ENCODE measurements around the gene LRMDA.
"Not testable (repeated sequence)": the region's sequence is repeated elsewhere in the genome, so short reads cannot be mapped to it uniquely, and the experiment has no call there.

Gene LRMDA

DNA sequence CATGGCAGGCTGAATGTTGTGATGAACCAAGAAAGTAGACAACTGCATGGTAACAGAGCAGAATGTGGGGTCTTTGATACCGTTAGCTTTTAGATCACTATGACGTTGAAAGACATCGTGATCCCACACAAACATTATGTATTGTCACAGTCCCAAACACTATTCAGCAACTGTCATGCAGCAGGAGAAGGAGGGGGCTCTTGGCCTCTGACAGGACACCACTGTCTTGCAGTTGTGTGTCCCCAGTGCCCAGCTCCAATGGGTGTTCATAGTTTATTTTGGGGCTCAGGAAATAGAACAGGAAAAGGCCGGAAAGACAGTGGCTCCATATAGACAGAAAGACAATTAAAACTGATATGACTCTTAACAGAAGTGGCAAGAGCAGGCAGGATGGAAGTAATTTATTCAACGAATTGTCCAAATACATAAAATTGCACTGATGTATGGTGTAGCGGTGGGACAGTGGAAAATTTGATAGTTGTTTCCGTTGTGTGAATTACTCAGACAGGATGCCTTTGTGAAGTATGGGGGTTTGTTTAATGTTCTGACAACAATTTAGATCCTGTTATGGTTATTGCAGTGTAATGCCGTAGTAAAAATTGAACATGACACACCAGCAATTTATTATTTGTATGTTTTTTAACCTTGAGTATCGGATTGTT, 292.0 kb downstream of the LRMDA start:
- DNase-seq, result no peak

DNA sequence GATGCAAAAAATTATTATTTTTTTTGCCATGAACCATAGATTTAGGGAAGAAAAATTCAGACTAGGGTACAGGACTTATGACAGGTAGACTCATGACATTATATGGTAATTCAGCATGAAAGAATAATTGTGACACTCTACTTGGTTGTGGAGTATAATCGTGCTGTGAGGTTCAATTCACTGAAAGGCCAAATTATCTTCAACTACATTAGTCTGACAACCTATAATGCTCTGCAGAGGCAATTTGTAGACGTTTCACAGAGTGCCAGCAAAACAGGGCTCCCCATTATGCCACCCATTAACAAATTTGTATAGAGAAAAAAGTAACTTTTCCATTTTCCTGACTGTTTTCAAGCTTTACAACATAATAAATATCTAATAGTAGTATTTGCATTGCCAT, 292.6 kb downstream of the LRMDA start:
- DNase-seq, result no peak

DNA sequence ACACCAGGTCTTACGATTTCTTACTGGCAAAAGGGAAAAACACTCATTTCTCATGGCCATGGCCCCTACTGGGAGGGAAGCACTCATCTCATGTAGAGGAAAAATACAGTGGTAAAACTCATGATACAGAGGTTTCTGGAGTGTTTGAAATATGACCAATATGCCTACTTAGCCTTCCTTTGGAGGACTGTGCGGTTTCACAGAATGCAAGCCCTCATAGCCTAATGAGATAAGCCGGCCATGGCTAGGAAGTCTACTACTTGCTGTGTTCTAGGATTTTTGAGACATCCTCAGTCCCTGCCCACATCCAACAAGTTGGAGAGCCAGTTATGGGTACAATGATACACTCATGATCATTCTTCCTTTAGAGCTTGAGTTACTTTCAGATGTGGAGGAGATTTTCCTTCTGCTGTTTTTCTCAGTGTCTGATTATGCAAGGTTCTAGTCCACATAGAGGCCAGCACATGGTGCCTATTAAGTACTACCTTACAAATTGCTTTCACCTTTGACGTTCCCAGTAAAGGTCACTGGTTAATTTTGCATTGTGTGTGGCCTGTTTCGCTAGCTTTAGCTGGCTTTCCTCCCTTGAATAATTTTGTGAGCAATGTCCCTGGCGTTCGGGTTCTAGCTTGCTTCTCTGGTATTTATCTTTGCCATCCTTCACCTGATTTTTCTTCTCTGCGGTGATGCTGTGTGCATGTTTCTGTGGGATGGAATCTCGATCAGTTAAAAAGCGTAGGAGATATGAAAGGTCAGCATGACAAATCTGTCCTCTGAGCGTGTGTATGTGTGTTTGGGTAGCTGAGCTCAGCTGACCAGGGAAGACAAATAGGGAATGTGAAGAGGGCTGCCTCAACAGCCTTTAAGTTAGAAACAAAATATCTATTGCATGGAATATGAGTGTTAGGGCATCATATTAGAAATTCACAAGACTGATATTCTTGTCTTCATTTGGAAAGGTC, 295.4 kb downstream of the LRMDA start:
- no peak for DNase-seq

DNA sequence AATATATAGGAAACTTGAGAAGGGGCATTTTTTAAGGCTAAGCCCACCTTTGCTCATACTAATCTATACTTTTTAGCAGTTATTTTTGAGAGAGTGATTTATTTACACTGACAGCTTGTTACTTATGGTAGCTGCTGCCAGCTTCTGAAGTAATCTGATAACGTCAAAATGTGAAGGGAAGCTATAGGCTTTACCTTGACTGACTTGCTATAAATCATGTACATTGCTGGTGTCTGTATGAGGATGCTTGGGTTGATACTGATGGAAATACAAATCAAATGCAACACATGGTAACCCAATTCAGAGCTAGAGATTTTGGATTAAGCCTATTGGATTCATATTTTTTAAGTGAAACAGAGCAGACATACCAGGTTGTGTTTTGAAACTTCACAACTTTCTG, 299.4 kb downstream of the LRMDA start:
- no peak for DNase-seq

GRCh38 chr10:75733135-75733890, 301.9 kb downstream of the LRMDA start:
- no peak for DNase-seq

- no peak for DNase-seq
Observed at GRCh38 chr10:75736151-75736640, 304.8 kb downstream of the LRMDA start.

DNA sequence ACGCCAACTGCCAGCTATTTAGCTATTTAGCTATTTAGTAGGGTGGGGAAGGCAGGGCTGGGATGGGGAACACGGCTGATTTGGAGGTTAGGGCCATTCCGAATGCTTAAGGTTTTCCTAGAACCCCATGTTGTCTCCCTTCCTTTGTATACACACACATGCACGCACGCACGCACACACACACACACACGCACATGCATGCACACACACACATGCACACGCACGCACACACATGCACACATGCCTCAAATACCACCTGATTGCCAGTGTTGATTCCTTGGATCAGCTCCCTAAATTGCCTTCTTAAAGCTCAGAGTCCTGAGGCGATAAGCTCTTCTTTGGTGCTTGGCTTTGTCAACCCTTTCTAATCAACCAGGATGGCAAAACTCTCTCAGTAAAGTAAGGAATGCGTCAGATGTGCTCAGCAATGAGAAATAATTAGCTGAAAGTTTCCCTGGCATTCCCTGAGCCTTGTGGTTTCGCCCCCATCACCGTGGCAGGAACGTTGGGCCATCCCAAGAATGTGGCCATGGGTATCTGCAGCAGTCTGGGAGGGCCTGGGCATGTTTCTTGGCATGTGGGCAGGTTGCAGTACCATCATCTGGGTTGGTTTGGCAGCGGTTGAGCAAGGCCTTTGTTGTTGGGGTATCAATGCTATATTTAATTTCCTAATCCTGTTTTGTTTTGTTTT, 305.6 kb downstream of the LRMDA start:
- no peak for DNase-seq

DNA sequence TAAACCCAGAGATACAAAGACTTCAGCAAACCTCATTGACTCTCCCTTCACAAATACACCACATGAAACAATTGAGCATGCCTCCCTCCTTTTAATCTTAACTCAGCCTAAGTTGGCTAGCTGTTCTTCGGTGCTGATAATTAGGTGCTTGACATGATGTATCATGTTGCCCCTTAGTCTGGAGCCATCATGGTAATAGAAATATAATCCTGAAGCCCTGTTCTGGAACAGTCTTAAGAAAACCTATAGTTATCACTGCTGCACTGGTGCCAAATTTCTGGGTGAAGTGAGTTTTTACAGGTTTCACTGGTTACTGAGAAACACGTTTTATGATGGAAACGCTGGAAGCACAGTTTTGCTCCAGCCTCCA, 306.1 kb downstream of the LRMDA start:
- DNase-seq, result no peak

DNA sequence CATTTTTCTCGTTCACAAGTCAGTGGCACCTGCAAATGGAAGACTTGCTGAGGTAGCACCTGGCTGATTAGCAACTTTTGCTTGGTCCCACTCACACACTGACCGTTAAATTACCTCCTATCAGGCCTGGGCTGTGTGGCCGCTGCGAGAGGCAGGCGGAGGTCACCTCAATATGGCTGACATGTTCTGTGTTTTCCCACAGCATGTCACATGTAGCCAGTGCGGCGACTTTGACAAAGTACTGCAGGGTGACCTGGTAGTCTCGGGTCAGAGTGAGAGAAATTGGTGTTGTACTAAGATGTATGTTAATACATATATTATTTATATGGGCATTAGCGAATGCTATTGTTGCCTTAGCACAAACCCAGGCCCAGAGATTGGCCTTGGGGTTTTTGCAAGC, 307.5 kb downstream of the LRMDA start:
- DNase-seq, result no peak

GRCh38 chr10:75739414-75740143, 308.2 kb downstream of the LRMDA start:
- no peak for DNase-seq

DNA sequence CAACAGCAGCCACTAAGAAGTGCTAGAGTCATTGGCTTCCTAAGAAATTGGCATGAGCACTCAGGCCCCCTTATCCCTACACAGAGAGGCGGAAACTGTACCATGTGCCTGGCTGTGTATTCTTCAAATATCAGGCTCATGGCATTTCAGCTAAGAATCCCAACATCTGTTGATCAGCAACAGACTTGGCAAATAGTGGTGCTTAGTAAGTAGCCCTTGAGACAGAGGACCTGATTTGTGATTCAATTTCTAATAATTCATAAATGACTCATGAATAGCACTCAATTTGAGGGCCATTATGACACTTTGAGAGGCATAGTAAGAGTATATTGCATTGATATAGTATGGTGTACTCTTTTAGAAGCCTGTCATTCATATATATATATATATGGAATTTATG, 309.1 kb downstream of the LRMDA start:
- no peak for DNase-seq

DNA sequence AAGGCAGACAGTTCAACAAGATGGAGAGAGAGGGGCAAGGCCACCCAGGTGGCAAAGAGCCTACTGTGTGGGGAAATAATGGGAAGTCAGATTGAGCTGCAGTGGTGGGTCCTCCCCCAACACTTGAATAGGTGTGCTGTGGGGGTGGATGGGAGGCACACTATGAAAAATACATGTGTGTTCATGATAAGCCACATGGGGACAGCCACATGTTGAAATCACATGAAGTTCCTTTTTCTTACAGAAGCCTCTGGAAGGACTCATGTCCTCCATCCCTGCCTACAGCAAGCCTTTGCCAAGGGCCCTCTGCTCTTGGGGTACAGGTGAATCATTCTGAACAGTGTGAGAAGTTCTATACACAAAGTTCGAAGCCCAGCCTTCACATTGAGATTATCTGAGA, 310.9 kb downstream of the LRMDA start:
- no peak for DNase-seq

DNA sequence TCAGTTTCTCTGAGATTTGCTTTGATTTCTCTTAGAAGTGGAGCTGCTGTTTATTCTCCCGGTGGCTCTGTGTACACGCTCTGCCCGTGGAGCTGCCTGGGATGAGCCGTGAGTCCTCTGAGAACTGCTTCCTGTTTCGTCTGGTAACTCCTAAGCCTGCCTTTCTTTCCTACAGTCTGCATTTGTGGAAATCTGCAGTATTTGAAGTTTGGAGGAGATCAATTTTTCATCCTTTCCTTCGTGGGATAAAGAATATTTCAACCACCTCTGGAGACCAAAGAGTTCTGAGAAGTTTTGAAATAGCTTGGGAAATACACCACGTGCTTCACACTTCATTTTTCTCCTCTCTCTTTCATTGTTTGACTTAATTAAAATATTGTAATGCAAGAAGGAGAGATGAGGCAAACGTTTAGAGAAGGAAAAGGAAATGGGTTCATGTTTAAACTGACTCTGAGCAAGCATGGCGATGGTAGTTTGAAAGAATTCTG, 311.9 kb downstream of the LRMDA start:
- no peak for DNase-seq

DNA sequence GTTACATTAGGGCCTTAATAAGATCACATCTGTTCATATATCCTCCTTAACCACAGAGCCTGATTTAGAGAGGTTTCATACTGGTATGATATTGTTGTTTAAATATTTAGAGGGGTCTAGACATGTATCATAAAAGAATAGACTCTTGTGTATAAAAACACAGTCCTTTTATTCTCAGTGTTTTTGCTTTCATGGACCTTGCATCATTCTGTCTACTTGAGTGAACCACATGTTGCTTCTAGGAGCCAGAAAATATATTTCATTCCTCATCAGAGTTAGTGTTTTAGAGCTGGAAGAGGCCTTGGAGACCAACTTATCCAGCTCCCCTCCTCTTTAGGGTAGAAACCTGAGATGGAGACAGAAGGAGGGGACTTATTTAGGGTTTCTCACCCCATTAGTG, 312.8 kb downstream of the LRMDA start:
- DNase-seq, result no peak

DNA sequence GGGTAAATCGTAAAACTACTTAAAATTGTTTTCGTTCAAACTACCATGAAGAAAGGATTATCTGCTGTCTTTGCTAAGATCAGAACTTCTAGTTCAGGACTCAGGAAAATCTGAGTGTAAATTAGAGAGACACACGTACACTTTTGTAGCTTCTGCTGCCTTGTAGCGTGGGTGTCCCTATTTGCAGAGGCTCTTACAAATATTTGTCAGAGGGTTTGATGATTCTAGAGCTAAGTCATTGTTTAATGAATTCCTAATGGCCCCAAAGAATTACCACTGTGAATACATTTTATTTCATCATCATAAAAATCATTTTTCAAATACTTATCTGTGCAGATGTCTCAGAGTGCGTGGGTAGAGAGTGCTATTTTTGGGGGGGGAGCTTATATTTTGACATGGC, 314.9 kb downstream of the LRMDA start:
- DNase-seq, result no peak

GRCh38 chr10:75750093-75750875, 318.9 kb downstream of the LRMDA start:
- DNase-seq, result not testable (repeated sequence)

DNA sequence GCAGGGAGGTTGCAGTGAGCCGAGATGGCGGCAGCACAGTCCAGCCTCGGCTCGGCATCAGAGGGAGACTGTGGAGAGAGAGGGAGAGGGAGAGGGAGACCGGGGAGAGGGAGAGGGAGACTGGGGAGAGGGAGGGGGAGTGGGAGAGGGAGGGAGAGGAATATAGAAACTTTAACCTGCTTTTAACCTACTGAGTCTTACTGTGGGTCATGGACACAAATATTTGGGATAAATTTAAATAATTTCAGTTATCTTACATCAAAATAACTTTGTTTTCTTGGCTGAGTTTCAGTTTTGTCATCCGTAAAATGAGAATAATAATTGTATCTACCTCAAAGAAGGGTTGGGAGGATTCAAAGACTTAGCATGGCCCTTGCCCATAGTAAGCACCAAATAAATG, 319.8 kb downstream of the LRMDA start:
- no peak for DNase-seq

DNA sequence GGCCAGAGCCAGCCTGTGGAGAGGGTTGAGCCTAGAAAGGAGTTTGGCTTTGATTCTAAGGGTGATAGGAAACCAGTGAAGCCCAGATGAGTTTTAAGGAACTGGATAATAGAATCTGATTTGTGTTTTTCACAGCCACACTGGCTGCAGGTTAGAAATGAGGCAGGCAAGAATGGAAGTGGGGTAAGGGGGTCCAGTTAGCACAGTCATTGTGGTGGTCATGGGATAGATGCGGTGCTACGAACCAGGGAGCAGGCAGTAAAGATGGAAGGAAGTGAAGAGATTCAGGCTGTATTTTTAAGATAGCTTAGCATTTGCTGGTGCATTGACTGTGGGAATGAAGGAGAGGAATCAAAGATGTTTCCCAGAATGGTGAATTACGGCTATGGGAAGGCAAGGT, 322.2 kb downstream of the LRMDA start:
- no peak for DNase-seq

DNA sequence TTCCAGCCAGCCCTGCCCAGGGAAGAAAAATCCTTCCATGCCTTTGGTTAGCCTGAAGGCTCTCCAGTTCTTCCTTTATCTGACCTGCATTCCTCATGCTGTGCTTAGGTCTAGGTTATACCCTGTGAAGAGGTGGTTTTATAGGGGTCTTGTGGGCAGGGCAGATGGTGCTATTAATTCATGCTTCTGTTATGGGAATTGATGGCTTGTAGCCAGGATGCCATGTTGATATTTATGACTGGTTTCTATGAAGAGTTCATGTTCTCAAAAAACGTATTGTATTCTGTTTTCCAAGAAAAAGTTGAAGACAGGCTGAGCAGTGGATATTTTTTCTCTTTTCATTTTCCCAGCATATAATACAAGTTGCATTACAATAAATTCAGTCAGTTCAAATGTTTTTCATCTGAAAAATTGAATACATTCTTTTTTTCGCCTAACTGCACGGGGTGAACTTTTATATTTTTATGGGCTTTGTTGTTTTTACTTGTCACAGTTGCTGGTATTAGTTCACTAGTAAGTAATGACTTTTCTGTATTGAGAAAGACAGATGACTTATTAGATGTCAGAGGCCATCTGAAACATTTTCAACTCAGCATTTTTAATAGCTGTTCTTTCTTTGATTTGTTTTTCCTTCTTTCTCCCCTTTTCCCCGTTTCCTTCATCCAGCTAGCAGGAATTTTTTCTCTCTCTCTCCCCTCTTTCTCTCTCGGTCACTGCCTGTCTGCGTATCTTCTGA, 322.8 kb downstream of the LRMDA start:
- no peak for DNase-seq

- no peak for DNase-seq
Observed at GRCh38 chr10:75755528-75755927, 324.1 kb downstream of the LRMDA start.
